GM12874 (cell line): ENCODE measurements around the gene PARVA.

Experiments
- TF ChIP-seq, protein P1 (sequence below): IDR thresholded peaks from 2 replicates; pipeline ENCODE4 v1.5.1; 2011; ENCODE audit warnings: low read depth, mild to moderate bottlenecking, control low read depth, low read length, moderate library complexity; ENCODE audit not compliant: insufficient read depth

Gene PARVA

GRCh38 chr11:12451179-12451814, 73.9 kb downstream of the PARVA start:
- TF ChIP-seq, protein P1, sequence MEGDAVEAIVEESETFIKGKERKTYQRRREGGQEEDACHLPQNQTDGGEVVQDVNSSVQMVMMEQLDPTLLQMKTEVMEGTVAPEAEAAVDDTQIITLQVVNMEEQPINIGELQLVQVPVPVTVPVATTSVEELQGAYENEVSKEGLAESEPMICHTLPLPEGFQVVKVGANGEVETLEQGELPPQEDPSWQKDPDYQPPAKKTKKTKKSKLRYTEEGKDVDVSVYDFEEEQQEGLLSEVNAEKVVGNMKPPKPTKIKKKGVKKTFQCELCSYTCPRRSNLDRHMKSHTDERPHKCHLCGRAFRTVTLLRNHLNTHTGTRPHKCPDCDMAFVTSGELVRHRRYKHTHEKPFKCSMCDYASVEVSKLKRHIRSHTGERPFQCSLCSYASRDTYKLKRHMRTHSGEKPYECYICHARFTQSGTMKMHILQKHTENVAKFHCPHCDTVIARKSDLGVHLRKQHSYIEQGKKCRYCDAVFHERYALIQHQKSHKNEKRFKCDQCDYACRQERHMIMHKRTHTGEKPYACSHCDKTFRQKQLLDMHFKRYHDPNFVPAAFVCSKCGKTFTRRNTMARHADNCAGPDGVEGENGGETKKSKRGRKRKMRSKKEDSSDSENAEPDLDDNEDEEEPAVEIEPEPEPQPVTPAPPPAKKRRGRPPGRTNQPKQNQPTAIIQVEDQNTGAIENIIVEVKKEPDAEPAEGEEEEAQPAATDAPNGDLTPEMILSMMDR: no peak

DNA sequence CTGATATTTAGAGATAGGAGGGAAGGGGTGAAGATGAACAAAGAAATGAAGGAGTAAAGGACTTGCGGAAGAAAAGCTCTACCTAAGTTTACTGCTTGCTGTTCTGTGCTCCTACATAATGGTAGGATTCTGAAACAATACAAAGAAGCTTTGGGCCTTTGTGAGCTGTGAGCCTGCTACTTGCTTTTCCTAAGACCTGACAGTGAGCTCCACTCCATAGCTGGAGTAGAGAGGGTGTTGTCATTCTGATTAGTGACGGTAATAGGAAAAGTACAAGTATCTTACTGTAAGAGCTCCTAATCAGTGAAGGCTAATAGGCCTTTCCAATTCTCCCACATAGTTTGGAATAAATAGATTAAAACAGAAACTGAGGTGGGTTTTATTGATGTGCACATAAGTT, 75.9 kb downstream of the PARVA start:
- TF ChIP-seq, protein P1: no peak

DNA sequence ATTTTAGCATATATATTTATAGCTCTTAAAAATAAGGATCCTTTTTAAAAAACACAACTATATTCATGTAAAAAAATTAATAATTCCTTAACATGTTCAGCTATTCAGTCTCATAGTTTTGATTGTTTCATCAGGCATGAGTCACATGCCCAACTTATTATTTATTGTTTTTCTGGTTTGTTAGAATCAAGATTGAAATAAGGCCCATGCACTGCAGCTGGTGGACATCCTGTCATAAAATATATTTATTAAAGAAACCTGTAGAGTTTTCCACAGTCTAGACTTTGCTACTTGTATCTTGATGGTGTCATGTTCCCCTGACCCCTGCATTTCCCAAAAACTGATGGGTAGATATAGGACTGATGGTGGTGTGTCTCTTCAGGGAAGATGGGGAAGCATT, 77.4 kb downstream of the PARVA start:
- TF ChIP-seq, protein P1: no peak

GRCh38 chr11:12455938-12456337, 78.6 kb downstream of the PARVA start:
- TF ChIP-seq, protein P1: no peak

- TF ChIP-seq, protein P1: no peak
Measured at GRCh38 chr11:12456651-12457579, 79.5 kb downstream of the PARVA start.

DNA sequence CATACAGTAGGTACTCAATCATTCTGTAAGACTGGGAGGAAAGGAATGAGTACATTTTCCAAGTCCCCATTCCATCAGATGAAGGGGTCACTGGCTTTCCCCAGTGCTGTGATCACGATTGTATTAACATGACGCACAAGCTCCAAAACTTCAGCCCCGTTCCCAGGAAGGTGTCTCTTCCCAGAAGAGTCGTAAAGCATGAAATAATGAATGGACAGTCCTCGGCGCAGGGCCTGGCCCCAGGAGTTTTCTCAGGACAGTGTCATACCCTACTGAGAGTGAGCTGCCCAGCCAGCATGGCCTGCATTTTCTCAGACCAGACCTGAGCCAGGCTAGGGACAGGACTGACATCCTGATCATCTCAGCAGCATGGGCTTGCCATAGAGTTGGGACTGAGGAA, 80.7 kb downstream of the PARVA start:
- TF ChIP-seq, protein P1: no peak

DNA sequence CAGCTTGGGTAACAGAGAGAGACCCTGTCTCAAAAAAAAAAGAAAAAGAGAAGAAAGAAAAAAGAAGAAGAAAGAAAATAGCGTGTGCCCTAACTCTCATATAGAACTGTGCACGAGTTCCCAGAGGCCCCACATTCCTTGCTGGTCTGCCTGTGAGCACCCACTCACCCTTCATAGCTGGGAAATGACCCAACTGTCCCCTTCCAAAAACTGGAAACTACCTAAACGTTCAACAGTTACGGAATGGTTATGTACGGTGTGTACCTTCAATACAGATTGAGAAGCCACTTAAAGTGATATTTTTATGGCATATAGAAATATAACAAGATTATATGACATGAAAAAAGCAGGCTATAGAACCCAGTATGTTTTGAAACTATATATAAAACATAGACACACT, 82.0 kb downstream of the PARVA start:
- TF ChIP-seq, protein P1: no peak
